GM18519 (cell line): Measurements from ENCODE around the gene LGI2.

Experiments used
- ATAC-seq: cut with Tn5 transposase; IDR thresholded peaks from one replicate; pipeline ENCODE4 v1.9.1; 2021; ENCODE audit warnings: mild to moderate bottlenecking, moderate library complexity; ENCODE audit not compliant: unreplicated experiment, low FRiP score

The LGI2 gene

GRCh38 chr4:24999392-25000089, 31.2 kb downstream of the LGI2 start:
- no peak for ATAC-seq

GRCh38 chr4:24995346-24995919, 35.3 kb downstream of the LGI2 start:
- ATAC-seq: no peak

GRCh38 chr4:24993551-24994080, 37.1 kb downstream of the LGI2 start:
- ATAC-seq: no peak

- no peak for ATAC-seq
Measured at GRCh38 chr4:24992968-24993367, 37.8 kb downstream of the LGI2 start.

- ATAC-seq: no peak
Measured at GRCh38 chr4:24991015-24991414, 39.7 kb downstream of the LGI2 start.

GRCh38 chr4:24989327-24989726, 41.4 kb downstream of the LGI2 start:
- no peak for ATAC-seq

- no peak for ATAC-seq
Measured at GRCh38 chr4:24988776-24989175, 42.0 kb downstream of the LGI2 start.

GRCh38 chr4:24984602-24985532, 45.9 kb downstream of the LGI2 start:
- no peak for ATAC-seq

GRCh38 chr4:24980740-24981139, 50.0 kb downstream of the LGI2 start:
- ATAC-seq: no peak

GRCh38 chr4:24980064-24980690, 50.6 kb downstream of the LGI2 start:
- no peak for ATAC-seq

GRCh38 chr4:24979554-24979953, 51.2 kb downstream of the LGI2 start:
- no peak for ATAC-seq

- ATAC-seq: no peak
Measured at GRCh38 chr4:24978291-24979075, 52.3 kb downstream of the LGI2 start.

GRCh38 chr4:24975510-24975909, 55.2 kb downstream of the LGI2 start:
- no peak for ATAC-seq

- ATAC-seq: no peak
Measured at GRCh38 chr4:24973747-24974601, 56.8 kb downstream of the LGI2 start.

GRCh38 chr4:24973404-24973746, 57.4 kb downstream of the LGI2 start:
- no peak for ATAC-seq

- ATAC-seq: no peak
Measured at GRCh38 chr4:24971192-24971591, 59.6 kb downstream of the LGI2 start.

- ATAC-seq: no peak
Measured at GRCh38 chr4:24970635-24971034, 60.1 kb downstream of the LGI2 start.

- ATAC-seq: no peak
Measured at GRCh38 chr4:24970191-24970590, 60.6 kb downstream of the LGI2 start.

- no peak for ATAC-seq
Measured at GRCh38 chr4:24969486-24969885, 61.3 kb downstream of the LGI2 start.
